Tibial nerve (tissue), 4 donors: Measurements from ENCODE around the gene LRRC4C. TPM values are rescaled to one million over a fixed set of nuclear protein-coding genes. Genes with fewer than 3 reads are reported as not detected.

Experiments
- DNase-seq, 2 donors: peaks; one replicate each; pipeline ENCODE4 v3.0.0-alpha.2; 2019; ENCODE audit warnings: low spot score in 2 of 2
- H3K27ac ChIP-seq, 4 donors: fragments of 200-600 bp; sonication (generic) in 3 of 4; one replicate each; pipeline ENCODE4 v1.5.1; 2017 to 2019; ENCODE audit warnings: mild to moderate bottlenecking in 1 of 4
- H3K27me3 ChIP-seq, 2 donors: fragments of 200-600 bp; sonication (generic) in 1 of 2; one replicate each; pipeline versions ENCODE4 v1.5.1 to v1.6.0; 2017 to 2019
- H3K36me3 ChIP-seq, 3 donors: fragments of 200-600 bp; sonication (generic); one replicate each; pipeline ENCODE4 v1.5.1; 2018 to 2019
- H3K4me1 ChIP-seq, 4 donors: fragments of 200-600 bp; sonication (generic) in 3 of 4; one replicate each; pipeline ENCODE4 v1.5.1; 2017 to 2019
- H3K4me3 ChIP-seq, 4 donors: fragments of 200-600 bp; sonication (generic) in 3 of 4; one replicate each; pipeline ENCODE4 v1.5.1; 2017 to 2019; ENCODE audit warnings: mild to moderate bottlenecking in 1 of 4, moderate library complexity in 1 of 4
- H3K9me3 ChIP-seq, 4 donors: fragments of 200-600 bp; sonication (generic) in 3 of 4; one replicate each; pipeline ENCODE4 v1.5.1; 2017 to 2019
- EP300 ChIP-seq, 2 donors: sonication (generic); formaldehyde crosslinking; IDR thresholded peaks; one replicate each; pipeline ENCODE4 v1.6.1; 2017; ENCODE audit warnings: antibody characterized with exemption in 2 of 2, mild to moderate bottlenecking in 1 of 2
- POLR2A ChIP-seq, 2 donors: fragments of 450-650 bp; IDR thresholded peaks; one replicate each; pipeline ENCODE4 v1.6.1; 2017; ENCODE audit warnings: antibody characterized with exemption in 2 of 2, mild to moderate bottlenecking in 2 of 2, moderate library complexity in 2 of 2
- WGBS, 2 donors: methylation state at CpG; one replicate each; pipeline ENCODE4 v1.1.5; 2018; 5-methylcytosine and 5-hydroxymethylcytosine counted together
- total RNA-seq, 4 donors: library from RNA; depleted of rRNA; stranded (reverse); fragments of >200 nt; gene quantifications; one replicate each; pipeline ENCODE4 v1.1.0, GENCODE V29; 2016
- TF ChIP-seq, protein P1 (sequence below), 5 experiments: fragments of 200-600 bp in 3 of 5; fragments of 450-650 bp in 2 of 5; sonication (generic) in 3 of 5; IDR thresholded peaks; one replicate each; pipeline ENCODE4 v1.5.1; 2016 to 2019; ENCODE audit warnings: antibody characterized with exemption in 5 of 5, mild to moderate bottlenecking in 3 of 5, moderate library complexity in 2 of 5

The LRRC4C gene
- total RNA-seq, 4 donors from 2014 or later: 7.1 to 15.7 (median 8.4) TPM

- WGBS, 2 donors: 95 to 100% methylated on average over 1 of the region's 1 CpG
- Histone ChIP-seq H3K36me3 (no peaks in the 10 kb centered on the region), H3K4me3 (no peak overlapping the region), H3K27ac (no peak overlapping the region), H3K27me3 (no peaks in the 10 kb centered on the region), H3K9me3 (no peaks in the 10 kb centered on the region), H3K4me1 (no peaks in the 10 kb centered on the region)
- no peak for DNase-seq
- TF ChIP-seq POLR2A (IDR thresholded peaks at IDR 0.05) (no peak), EP300 (IDR thresholded peaks at IDR 0.05) (no peak)
Measured at GRCh38 chr11:40405614-40406013, 1053.8 kb downstream of the LRRC4C start.

DNA sequence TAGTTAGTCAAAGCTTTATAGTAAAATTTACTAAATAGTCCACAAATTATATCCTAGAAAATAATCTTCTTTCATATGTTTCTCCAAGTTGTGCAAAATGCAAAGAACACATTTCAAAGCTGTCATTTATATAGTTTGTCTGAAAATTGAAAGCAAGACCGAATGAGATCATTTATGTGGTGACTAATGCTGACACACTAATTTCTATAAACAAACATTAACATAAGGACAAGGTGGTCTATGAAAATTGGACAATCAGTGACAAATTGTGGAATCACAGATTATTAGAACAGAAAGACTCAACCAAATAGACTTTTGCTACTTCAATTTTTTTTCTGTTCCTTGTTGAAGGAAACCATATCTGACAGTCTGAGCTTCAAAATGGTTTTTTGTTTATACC lies 1056.1 kb downstream of the LRRC4C start:
- 56 to 57% methylated on average over 1 of the region's 1 CpG for WGBS, 2 donors
- DNase-seq: no peak
- no peaks in the 10 kb centered on the region for H3K4me1 ChIP-seq
- TF ChIP-seq, protein P1, sequence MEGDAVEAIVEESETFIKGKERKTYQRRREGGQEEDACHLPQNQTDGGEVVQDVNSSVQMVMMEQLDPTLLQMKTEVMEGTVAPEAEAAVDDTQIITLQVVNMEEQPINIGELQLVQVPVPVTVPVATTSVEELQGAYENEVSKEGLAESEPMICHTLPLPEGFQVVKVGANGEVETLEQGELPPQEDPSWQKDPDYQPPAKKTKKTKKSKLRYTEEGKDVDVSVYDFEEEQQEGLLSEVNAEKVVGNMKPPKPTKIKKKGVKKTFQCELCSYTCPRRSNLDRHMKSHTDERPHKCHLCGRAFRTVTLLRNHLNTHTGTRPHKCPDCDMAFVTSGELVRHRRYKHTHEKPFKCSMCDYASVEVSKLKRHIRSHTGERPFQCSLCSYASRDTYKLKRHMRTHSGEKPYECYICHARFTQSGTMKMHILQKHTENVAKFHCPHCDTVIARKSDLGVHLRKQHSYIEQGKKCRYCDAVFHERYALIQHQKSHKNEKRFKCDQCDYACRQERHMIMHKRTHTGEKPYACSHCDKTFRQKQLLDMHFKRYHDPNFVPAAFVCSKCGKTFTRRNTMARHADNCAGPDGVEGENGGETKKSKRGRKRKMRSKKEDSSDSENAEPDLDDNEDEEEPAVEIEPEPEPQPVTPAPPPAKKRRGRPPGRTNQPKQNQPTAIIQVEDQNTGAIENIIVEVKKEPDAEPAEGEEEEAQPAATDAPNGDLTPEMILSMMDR (IDR thresholded peaks at IDR 0.05): no peak
- H3K36me3 ChIP-seq: no peaks in the 10 kb centered on the region
- no peaks in the 10 kb centered on the region for H3K27me3 ChIP-seq
- no peak overlapping the region for H3K4me3 ChIP-seq
- H3K27ac ChIP-seq: no peak overlapping the region
- no peaks in the 10 kb centered on the region for H3K9me3 ChIP-seq

DNA sequence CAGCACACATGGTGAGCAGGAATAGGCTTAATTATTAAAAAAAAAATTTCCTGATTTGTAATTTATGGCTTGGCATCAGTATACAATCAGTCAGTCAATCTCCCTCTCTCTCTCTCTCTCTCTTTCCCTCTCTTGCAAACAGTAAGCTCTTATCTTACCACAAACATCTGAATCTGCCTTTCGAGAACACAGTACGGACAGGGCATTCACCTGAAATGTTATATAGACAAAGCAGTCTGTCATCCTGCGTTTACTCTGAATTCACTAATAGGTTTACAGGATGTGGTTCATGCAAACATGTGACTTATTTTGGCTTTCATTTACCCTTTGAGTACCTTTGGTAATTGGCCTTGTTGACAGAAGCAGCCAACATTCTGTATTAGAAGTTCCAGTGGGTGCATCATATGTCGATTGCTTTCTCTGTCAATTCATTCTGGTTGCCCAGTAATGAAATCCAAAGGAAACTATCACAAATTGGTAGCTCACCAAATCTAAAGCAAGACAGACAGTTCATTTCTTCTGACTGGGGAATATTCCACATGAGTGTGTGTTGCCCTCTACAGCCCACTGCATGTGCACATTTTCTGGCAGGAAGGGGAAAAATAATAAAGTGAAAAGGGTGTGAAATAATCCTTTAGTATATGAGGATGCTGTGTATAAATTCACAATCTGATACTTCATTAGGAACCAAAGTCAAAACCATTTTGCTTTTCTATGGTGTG lies 1058.2 kb downstream of the LRRC4C start:
- no peak for DNase-seq

DNA sequence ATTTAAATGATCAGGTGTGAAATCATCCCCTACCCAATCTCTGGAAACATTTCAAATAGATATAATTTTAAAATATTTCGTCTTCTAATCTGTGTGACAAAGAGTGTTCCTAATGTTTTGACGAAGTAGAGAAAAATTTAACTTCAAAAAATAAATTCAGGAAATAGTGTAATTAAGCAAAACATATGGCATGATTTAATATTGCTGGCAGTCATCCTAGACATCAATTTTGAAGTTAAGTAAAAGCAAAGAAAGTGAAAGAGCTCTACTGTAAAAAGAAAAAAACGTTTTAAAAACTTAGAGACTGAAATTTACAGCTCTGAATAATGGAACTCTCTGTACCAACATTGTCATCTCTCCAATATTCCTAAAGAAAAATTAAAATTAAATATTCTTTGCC lies 1062.3 kb downstream of the LRRC4C start:
- Histone ChIP-seq H3K27ac (no peak overlapping the region), H3K4me1 (no peaks in the 10 kb centered on the region), H3K4me3 (no peak overlapping the region), H3K9me3 (no peaks in the 10 kb centered on the region), H3K27me3 (no peaks in the 10 kb centered on the region), H3K36me3 (no peaks in the 10 kb centered on the region)
- WGBS, 2 donors: 23 to 25% methylated on average over 3 of the region's 3 CpGs
- no peak for TF ChIP-seq POLR2A (IDR thresholded peaks at IDR 0.05)
- TF ChIP-seq, protein P1 (IDR thresholded peaks at IDR 0.05): no peak
- TF ChIP-seq EP300 (IDR thresholded peaks at IDR 0.05): no peak
- no peak for DNase-seq

More for the DNA sequence above, 1058.2 kb downstream of the LRRC4C start:
- Histone ChIP-seq H3K4me3 (no peak overlapping the region), H3K9me3 (no peaks in the 10 kb centered on the region), H3K36me3 (no peaks in the 10 kb centered on the region), H3K27ac (no peak overlapping the region), H3K27me3 (no peaks in the 10 kb centered on the region), H3K4me1 (no peaks in the 10 kb centered on the region)
- TF ChIP-seq, protein P1 (IDR thresholded peaks at IDR 0.05): no peak
- no peak for TF ChIP-seq POLR2A (IDR thresholded peaks at IDR 0.05)
- TF ChIP-seq EP300 (IDR thresholded peaks at IDR 0.05): no peak
- 30 to 33% methylated on average over 4 of the region's 4 CpGs for WGBS, 2 donors

GRCh38 chr11:40393511-40393910 lies 1065.9 kb downstream of the LRRC4C start:
- Histone ChIP-seq H3K27ac (no peak overlapping the region), H3K4me3 (no peak overlapping the region), H3K9me3 (no peaks in the 10 kb centered on the region), H3K4me1 (no peaks in the 10 kb centered on the region), H3K27me3 (no peaks in the 10 kb centered on the region), H3K36me3 (no peaks in the 10 kb centered on the region)
- no peak for DNase-seq
- WGBS, 2 donors: 57 to 59% methylated on average over 3 of the region's 3 CpGs
- TF ChIP-seq EP300 (IDR thresholded peaks at IDR 0.05): no peak
- TF ChIP-seq POLR2A (IDR thresholded peaks at IDR 0.05): no peak
- TF ChIP-seq, protein P1 (IDR thresholded peaks at IDR 0.05): no peak
